GM12874 (cell line): ENCODE results near the gene MUC5AC.

Experiments
- CTCF ChIP-seq: IDR thresholded peaks from 2 replicates; pipeline ENCODE4 v1.5.1; 2011; ENCODE audit warnings: low read depth, mild to moderate bottlenecking, control low read depth, low read length, moderate library complexity; ENCODE audit not compliant: insufficient read depth

Gene MUC5AC

DNA sequence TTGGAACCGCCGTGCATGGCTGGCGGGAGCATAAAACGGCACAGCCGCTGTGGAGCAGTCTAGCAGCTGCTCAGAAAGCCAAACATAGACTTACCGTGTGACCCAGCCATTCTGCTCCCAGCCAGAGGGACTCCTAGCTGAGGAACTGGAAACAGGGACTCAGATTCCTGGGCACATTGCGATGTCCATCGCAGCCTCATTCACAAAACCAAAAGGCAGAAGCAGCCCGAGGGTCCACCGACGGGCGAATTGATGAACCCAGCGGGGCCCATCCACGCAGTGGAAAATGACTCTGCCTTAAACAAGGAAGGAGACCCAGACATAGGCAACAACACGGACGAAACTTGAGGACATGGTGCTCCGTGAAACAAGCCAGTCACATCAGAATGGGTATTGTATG is 59.4 kb downstream of the MUC5AC start:
- TF ChIP-seq CTCF = no peak

- no peak for TF ChIP-seq CTCF
These were observed 60.6 kb downstream of the MUC5AC start for GRCh38 chr11:1218256-1218787.

GRCh38 chr11:1218788-1219445 is 61.2 kb downstream of the MUC5AC start:
- TF ChIP-seq CTCF = no peak

DNA sequence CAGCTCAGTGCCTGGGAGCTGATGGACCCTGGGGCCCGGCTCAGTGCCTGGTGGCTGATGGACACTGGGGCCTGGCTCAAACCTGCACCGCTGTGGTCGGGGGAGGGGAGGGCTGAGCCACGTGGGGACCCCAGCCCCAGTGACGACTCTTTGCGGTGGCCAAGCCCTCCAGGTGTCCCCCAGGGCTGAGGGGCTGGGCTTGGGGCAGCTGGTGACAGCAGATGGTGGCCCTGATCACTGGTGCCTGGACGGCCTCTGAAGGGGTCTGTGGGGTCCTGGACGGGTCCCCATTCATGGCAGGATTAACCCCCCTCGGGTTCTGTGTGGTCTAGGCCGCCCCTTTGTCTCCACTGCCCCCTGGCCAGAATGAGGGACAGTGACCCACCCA is 61.7 kb downstream of the MUC5AC start:
- no peak for TF ChIP-seq CTCF

- TF ChIP-seq CTCF = no peak
These were observed 62.4 kb downstream of the MUC5AC start for GRCh38 chr11:1219834-1220815.

- no peak for TF ChIP-seq CTCF
These were observed 63.4 kb downstream of the MUC5AC start for GRCh38 chr11:1220941-1221721.
